Measurements from ENCODE around the gene RGS6. TPM values are rescaled to one million over a fixed set of nuclear protein-coding genes. Genes with fewer than 3 reads are reported as not detected.

RGS6 gene
- total and polyA plus RNA-seq, 7 donors, result 0.79 to 8.0 (median 1.6) TPM; not detected in 2

DNA sequence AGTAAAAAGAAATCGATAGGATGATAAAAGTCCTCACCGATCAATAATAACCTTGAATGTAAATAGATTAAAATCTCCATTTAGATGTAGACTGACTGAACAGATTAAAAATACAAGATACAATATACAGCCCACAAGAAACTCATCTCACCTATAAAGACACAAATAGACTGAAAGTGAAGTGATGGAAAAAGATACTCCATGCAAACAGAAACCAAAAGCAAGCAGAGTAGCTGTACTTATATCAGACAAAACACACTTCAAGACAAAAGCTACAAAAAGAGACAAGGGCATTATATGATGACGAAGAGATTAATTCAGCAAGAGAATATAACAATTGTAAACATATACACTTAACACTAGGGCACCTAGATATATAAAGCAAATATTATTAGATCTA lies 444.8 kb downstream of the RGS6 start:
- H3K9me3 ChIP-seq, result no peaks in the 10 kb centered on the region
- DNase-seq, result no peak
- WGBS, 2 donors, result 61 to 63% methylated on average over 3 of the region's 3 CpGs
- no peak overlapping the region for H3K27ac ChIP-seq
- no peak overlapping the region for H3K4me3 ChIP-seq
- intact Hi-C loops (cut with DNase I), result no loop called here
- TF ChIP-seq EP300 (IDR thresholded peaks at IDR 0.05) (no peak), POLR2AphosphoS5 (IDR thresholded peaks at IDR 0.05) (no peak), POLR2A (IDR thresholded peaks at IDR 0.05) (no peak)
- TF ChIP-seq, protein P1, sequence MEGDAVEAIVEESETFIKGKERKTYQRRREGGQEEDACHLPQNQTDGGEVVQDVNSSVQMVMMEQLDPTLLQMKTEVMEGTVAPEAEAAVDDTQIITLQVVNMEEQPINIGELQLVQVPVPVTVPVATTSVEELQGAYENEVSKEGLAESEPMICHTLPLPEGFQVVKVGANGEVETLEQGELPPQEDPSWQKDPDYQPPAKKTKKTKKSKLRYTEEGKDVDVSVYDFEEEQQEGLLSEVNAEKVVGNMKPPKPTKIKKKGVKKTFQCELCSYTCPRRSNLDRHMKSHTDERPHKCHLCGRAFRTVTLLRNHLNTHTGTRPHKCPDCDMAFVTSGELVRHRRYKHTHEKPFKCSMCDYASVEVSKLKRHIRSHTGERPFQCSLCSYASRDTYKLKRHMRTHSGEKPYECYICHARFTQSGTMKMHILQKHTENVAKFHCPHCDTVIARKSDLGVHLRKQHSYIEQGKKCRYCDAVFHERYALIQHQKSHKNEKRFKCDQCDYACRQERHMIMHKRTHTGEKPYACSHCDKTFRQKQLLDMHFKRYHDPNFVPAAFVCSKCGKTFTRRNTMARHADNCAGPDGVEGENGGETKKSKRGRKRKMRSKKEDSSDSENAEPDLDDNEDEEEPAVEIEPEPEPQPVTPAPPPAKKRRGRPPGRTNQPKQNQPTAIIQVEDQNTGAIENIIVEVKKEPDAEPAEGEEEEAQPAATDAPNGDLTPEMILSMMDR (IDR thresholded peaks at IDR 0.05), result no peak
- H3K4me1 ChIP-seq, result no peaks in the 10 kb centered on the region
- H3K36me3 ChIP-seq, result no peaks in the 10 kb centered on the region
- H3K27me3 ChIP-seq, result no peaks in the 10 kb centered on the region

DNA sequence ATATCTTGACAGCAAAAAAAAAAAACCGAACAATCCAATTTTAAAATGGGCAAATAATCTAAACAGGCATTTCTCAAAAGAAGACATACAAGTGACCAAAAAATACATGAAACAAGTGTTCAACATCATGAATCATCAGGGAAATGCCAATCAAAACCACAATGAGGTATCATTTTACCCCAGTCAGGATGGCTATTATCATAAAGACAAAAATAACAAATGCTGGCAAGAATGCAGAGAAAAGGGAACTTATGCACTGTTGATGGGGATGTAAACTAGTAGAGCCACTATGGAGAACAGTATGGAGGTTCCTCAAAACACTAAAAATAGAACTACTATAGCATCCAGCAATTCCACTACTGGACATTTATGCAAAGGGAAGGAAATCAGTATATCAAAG lies 448.2 kb downstream of the RGS6 start:
- intact Hi-C loops (cut with DNase I), result no loop called here
- no peaks in the 10 kb centered on the region for H3K27me3 ChIP-seq
- WGBS, 2 donors, result 90 to 95% methylated on average over 1 of the region's 1 CpG
- DNase-seq, result no peak
- TF ChIP-seq POLR2AphosphoS5 (IDR thresholded peaks at IDR 0.05), result no peak
- TF ChIP-seq, protein P1 (IDR thresholded peaks at IDR 0.05), result no peak
- TF ChIP-seq EP300 (IDR thresholded peaks at IDR 0.05), result no peak
- no peak for TF ChIP-seq POLR2A (IDR thresholded peaks at IDR 0.05)
- no peak overlapping the region for H3K27ac ChIP-seq
- H3K9me3 ChIP-seq, result no peaks in the 10 kb centered on the region
- H3K4me3 ChIP-seq, result no peak overlapping the region
- no peaks in the 10 kb centered on the region for H3K36me3 ChIP-seq
- H3K4me1 ChIP-seq, result no peaks in the 10 kb centered on the region

DNA sequence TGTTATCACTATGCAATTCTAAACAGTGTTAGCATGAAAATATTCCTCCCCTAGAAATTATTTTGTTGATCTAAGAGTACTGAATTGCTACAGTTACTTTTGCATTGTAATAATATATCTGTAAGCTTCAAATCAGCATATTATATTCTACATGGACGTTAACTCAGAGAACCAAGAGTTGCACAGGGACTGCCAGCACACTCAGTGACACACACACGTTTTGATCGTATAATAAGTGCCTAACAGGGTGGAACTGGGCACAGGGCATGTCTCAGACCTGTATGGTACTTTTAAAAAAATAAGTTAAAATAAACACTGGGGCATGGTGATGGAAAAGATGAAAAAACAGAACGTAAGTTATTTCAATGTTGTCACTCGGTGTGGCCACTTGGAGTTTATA lies 451.6 kb downstream of the RGS6 start:
- TF ChIP-seq EP300 (IDR thresholded peaks at IDR 0.05) (no peak), POLR2A (IDR thresholded peaks at IDR 0.05) (no peak), POLR2AphosphoS5 (IDR thresholded peaks at IDR 0.05) (no peak)
- TF ChIP-seq, protein P1 (IDR thresholded peaks at IDR 0.05), result no peak
- H3K4me3 ChIP-seq, result no peak overlapping the region
- no peaks in the 10 kb centered on the region for H3K4me1 ChIP-seq
- H3K9me3 ChIP-seq, result no peaks in the 10 kb centered on the region
- DNase-seq, result no peak
- no peak overlapping the region for H3K27ac ChIP-seq
- intact Hi-C loops (cut with DNase I), result no loop called here
- no peaks in the 10 kb centered on the region for H3K27me3 ChIP-seq
- WGBS, 2 donors, result 34 to 65% methylated on average over 5 of the region's 5 CpGs
- H3K36me3 ChIP-seq, result no peaks in the 10 kb centered on the region

DNA sequence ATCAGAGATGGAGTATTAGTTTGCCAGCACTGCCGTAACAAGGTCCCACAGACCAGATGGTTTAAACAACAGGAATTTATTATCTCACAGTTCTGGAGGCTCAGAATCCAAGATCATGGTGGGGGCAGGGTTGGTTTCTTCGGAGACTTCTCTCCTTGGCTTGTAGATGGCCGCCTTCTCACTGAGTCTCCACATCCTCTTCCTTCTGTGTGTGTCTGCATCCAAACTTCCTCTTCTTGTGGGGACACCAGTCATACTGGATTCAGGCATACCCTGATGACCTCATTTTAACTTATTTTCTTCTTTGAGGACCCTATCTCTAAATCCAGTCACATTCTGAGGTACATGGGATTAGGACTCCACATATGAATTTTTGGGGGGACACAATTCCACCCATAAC lies 455.5 kb downstream of the RGS6 start:
- H3K27me3 ChIP-seq, result no peaks in the 10 kb centered on the region
- no peak overlapping the region for H3K27ac ChIP-seq
- TF ChIP-seq, protein P1 (IDR thresholded peaks at IDR 0.05), result no peak
- TF ChIP-seq EP300 (IDR thresholded peaks at IDR 0.05), result no peak
- H3K36me3 ChIP-seq, result no peaks in the 10 kb centered on the region
- 74 to 85% methylated on average over 3 of the region's 3 CpGs for WGBS, 2 donors
- no peaks in the 10 kb centered on the region for H3K4me1 ChIP-seq
- H3K9me3 ChIP-seq, result no peaks in the 10 kb centered on the region
- no peak for DNase-seq
- no peak overlapping the region for H3K4me3 ChIP-seq
- intact Hi-C loops (cut with DNase I), result no loop called here

DNA sequence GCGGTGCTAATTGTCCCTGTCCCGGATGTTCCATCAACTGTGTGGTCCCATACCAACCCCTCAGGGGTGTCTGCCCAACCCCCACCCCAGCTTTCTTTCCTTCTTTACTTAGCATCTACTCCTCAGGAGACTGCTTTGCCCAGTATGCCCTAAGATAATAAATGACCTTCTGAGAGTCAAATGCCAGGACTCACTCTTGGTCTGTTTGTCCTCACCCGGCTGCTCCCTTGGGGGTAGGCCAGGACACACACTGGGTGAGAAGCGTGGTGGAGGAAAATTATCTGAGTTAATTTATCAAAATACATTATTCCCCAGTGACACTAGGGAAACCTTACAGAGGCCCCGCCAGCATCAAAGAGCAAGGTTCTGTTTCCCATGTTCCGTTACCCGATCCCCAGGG lies 457.0 kb downstream of the RGS6 start:
- TF ChIP-seq, protein P1 (IDR thresholded peaks at IDR 0.05), result no peak
- TF ChIP-seq EP300 (IDR thresholded peaks at IDR 0.05) (no peak), POLR2AphosphoS5 (IDR thresholded peaks at IDR 0.05) (no peak), POLR2A (IDR thresholded peaks at IDR 0.05) (no peak)
- no peaks in the 10 kb centered on the region for H3K27me3 ChIP-seq
- H3K36me3 ChIP-seq, result no peaks in the 10 kb centered on the region
- WGBS, 2 donors, result 86 to 90% methylated on average over 7 of the region's 7 CpGs
- H3K9me3 ChIP-seq, result no peaks in the 10 kb centered on the region
- H3K4me3 ChIP-seq, result no peak overlapping the region
- H3K4me1 ChIP-seq, result no peaks in the 10 kb centered on the region
- intact Hi-C loops (cut with DNase I), result no loop called here
- H3K27ac ChIP-seq, result no peak overlapping the region
- DNase-seq, result no peak
